Measurements from ENCODE around the gene FGF11. TPM values are rescaled to one million over a fixed set of nuclear protein-coding genes. Genes with fewer than 3 reads are reported as not detected.

Gene FGF11
- total RNA-seq (0.33 and 1.3 TPM in 2 replicates), polyA plus RNA-seq (0.43 and 0.87 TPM in 2 replicates), polyA minus RNA-seq (ENCODE audit: low replicate concordance) (0.43 and 5.0 TPM in 2 replicates)
- polyA plus RNA-seq (2012): 0.44 and 0.79 TPM in 2 replicates

GRCh38 chr17:7439462-7440112 lies at the start of gene FGF11:
TSS of gene FGF11 (plus strand) at chr17:7439512. CDS start at chr17:7439621, 109 bp downstream.
- no peak within 1 kb of the TSS for H3K27ac ChIP-seq (ENCODE audit: insufficient read depth, low read length)
- peaks cover 17% of the 10 kb centered on the region for H3K4me1 ChIP-seq (ENCODE audit: control insufficient read depth, extremely low read depth, insufficient read depth, low read length)
- H2AFZ ChIP-seq (ENCODE audit: low read length): no peak within 1 kb of the TSS
- H3K27me3 ChIP-seq (ENCODE audit: control insufficient read depth, insufficient read depth, low read length): peaks cover 25% of the 10 kb centered on the region
- no peak within 1 kb of the TSS for H3K9ac ChIP-seq (ENCODE audit: insufficient read depth, low read length)
- peak; percentile 65 for TF ChIP-seq EZH2 (IDR thresholded peaks at IDR 0.05; ENCODE audit: low read length, missing control alignments)
- TF ChIP-seq, protein P1, sequence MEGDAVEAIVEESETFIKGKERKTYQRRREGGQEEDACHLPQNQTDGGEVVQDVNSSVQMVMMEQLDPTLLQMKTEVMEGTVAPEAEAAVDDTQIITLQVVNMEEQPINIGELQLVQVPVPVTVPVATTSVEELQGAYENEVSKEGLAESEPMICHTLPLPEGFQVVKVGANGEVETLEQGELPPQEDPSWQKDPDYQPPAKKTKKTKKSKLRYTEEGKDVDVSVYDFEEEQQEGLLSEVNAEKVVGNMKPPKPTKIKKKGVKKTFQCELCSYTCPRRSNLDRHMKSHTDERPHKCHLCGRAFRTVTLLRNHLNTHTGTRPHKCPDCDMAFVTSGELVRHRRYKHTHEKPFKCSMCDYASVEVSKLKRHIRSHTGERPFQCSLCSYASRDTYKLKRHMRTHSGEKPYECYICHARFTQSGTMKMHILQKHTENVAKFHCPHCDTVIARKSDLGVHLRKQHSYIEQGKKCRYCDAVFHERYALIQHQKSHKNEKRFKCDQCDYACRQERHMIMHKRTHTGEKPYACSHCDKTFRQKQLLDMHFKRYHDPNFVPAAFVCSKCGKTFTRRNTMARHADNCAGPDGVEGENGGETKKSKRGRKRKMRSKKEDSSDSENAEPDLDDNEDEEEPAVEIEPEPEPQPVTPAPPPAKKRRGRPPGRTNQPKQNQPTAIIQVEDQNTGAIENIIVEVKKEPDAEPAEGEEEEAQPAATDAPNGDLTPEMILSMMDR (conservative IDR thresholded peaks at IDR 0.05 in 1 of 2, IDR thresholded peaks at IDR 0.05 in 1 of 2; ENCODE audit: low read depth in 1 of 2, low read length in 2 of 2): no peak
- no peak for DNase-seq (ENCODE audit: low read depth in 2 of 2)
- H3K36me3 ChIP-seq (ENCODE audit: control insufficient read depth, insufficient read depth, low read length): no peaks in the 10 kb centered on the region
- peak within 1 kb of the TSS; percentile 21 to 52 (median 35) for H3K4me3 ChIP-seq (replicated peaks in 1 of 4; ENCODE audit: control extremely low read depth in 1 of 4, insufficient read depth in 1 of 4, low read depth in 3 of 4, low read length in 4 of 4)
- H3K4me2 ChIP-seq (ENCODE audit: extremely low read depth, insufficient read depth, low read length): peak within 1 kb of the TSS; percentile 92
- H3K79me2 ChIP-seq (ENCODE audit: control insufficient read depth, insufficient read depth, low read length): no peaks in the 10 kb centered on the region
- H4K20me1 ChIP-seq (ENCODE audit: control insufficient read depth, extremely low read depth, insufficient read depth, low read length): no peaks in the 10 kb centered on the region
- H3K9me3 ChIP-seq (ENCODE audit: control insufficient read depth, insufficient read depth, low read depth, low read length): no peaks in the 10 kb centered on the region

- H3K9me3 ChIP-seq (ENCODE audit: control insufficient read depth, insufficient read depth, low read depth, low read length): no peaks in the 10 kb centered on the region
- DNase-seq (ENCODE audit: low read depth in 2 of 2): no peak
- no peaks in the 10 kb centered on the region for H3K27me3 ChIP-seq (ENCODE audit: control insufficient read depth, insufficient read depth, low read length)
- no peaks in the 10 kb centered on the region for H3K79me2 ChIP-seq (ENCODE audit: control insufficient read depth, insufficient read depth, low read length)
- peaks cover 3% of the 10 kb centered on the region for H3K4me1 ChIP-seq (ENCODE audit: control insufficient read depth, extremely low read depth, insufficient read depth, low read length)
- H4K20me1 ChIP-seq (ENCODE audit: control insufficient read depth, extremely low read depth, insufficient read depth, low read length): no peaks in the 10 kb centered on the region
- H3K4me3 ChIP-seq (replicated peaks in 1 of 4; ENCODE audit: control extremely low read depth in 1 of 4, insufficient read depth in 1 of 4, low read depth in 3 of 4, low read length in 4 of 4): no peak overlapping the region
- peaks cover 15% of the 10 kb centered on the region for H3K36me3 ChIP-seq (ENCODE audit: control insufficient read depth, insufficient read depth, low read length)
- no peak overlapping the region for H2AFZ ChIP-seq (ENCODE audit: low read length)
- H3K9ac ChIP-seq (ENCODE audit: insufficient read depth, low read length): no peak overlapping the region
- no peak overlapping the region for H3K4me2 ChIP-seq (ENCODE audit: extremely low read depth, insufficient read depth, low read length)
- TF ChIP-seq, protein P1 (conservative IDR thresholded peaks at IDR 0.05 in 1 of 2, IDR thresholded peaks at IDR 0.05 in 1 of 2; ENCODE audit: low read depth in 1 of 2, low read length in 2 of 2): no peak
- no peak for TF ChIP-seq EZH2 (IDR thresholded peaks at IDR 0.05; ENCODE audit: low read length, missing control alignments)
- no peak overlapping the region for H3K27ac ChIP-seq (ENCODE audit: insufficient read depth, low read length)
Measured at GRCh38 chr17:7389924-7390910, 49.1 kb upstream of the FGF11 start.

DNA sequence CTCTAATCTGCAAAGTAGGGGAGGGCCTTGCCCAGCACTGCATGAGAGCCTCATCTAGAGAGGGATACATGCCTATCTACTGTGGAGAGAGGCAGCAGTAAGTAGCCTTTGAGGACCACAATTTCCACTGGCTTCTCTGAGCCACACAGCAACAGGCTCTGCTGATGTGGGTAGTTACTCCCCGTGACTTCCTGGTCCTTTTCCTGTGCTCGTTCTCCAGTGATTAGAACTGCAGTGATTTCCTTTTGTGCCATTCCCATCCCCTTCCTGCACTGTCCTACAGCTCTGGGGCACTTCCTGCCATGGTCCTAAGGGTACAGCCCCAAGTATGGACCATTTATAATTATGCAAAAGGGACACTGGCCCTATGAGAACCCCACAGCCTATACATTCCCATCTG lies 48.0 kb upstream of the FGF11 start:
- no peak overlapping the region for H3K4me2 ChIP-seq (ENCODE audit: extremely low read depth, insufficient read depth, low read length)
- TF ChIP-seq EZH2 (IDR thresholded peaks at IDR 0.05; ENCODE audit: low read length, missing control alignments): no peak
- TF ChIP-seq, protein P1 (conservative IDR thresholded peaks at IDR 0.05 in 1 of 2, IDR thresholded peaks at IDR 0.05 in 1 of 2; ENCODE audit: low read depth in 1 of 2, low read length in 2 of 2): no peak
- no peak overlapping the region for H2AFZ ChIP-seq (ENCODE audit: low read length)
- no peak for DNase-seq (ENCODE audit: low read depth in 2 of 2)
- no peaks in the 10 kb centered on the region for H3K79me2 ChIP-seq (ENCODE audit: control insufficient read depth, insufficient read depth, low read length)
- H3K9ac ChIP-seq (ENCODE audit: insufficient read depth, low read length): no peak overlapping the region
- no peak overlapping the region for H3K27ac ChIP-seq (ENCODE audit: insufficient read depth, low read length)
- peaks cover 15% of the 10 kb centered on the region for H3K36me3 ChIP-seq (ENCODE audit: control insufficient read depth, insufficient read depth, low read length)
- no peaks in the 10 kb centered on the region for H3K9me3 ChIP-seq (ENCODE audit: control insufficient read depth, insufficient read depth, low read depth, low read length)
- no peaks in the 10 kb centered on the region for H4K20me1 ChIP-seq (ENCODE audit: control insufficient read depth, extremely low read depth, insufficient read depth, low read length)
- H3K27me3 ChIP-seq (ENCODE audit: control insufficient read depth, insufficient read depth, low read length): no peaks in the 10 kb centered on the region
- no peak overlapping the region for H3K4me3 ChIP-seq (replicated peaks in 1 of 4; ENCODE audit: control extremely low read depth in 1 of 4, insufficient read depth in 1 of 4, low read depth in 3 of 4, low read length in 4 of 4)
- H3K4me1 ChIP-seq (ENCODE audit: control insufficient read depth, extremely low read depth, insufficient read depth, low read length): peaks cover 3% of the 10 kb centered on the region
